GM04504 (cell line): ENCODE data around the gene GPR137B.
"Not testable (repeated sequence)": the region's sequence is repeated elsewhere in the genome, so short reads cannot be mapped to it uniquely, and the experiment has no call there.

ENCODE experiments used
- DNase-seq: peaks from one replicate; pipeline ENCODE4 v3.0.0-alpha.2; 2012; ENCODE audit warnings: low read depth

The GPR137B gene

DNA sequence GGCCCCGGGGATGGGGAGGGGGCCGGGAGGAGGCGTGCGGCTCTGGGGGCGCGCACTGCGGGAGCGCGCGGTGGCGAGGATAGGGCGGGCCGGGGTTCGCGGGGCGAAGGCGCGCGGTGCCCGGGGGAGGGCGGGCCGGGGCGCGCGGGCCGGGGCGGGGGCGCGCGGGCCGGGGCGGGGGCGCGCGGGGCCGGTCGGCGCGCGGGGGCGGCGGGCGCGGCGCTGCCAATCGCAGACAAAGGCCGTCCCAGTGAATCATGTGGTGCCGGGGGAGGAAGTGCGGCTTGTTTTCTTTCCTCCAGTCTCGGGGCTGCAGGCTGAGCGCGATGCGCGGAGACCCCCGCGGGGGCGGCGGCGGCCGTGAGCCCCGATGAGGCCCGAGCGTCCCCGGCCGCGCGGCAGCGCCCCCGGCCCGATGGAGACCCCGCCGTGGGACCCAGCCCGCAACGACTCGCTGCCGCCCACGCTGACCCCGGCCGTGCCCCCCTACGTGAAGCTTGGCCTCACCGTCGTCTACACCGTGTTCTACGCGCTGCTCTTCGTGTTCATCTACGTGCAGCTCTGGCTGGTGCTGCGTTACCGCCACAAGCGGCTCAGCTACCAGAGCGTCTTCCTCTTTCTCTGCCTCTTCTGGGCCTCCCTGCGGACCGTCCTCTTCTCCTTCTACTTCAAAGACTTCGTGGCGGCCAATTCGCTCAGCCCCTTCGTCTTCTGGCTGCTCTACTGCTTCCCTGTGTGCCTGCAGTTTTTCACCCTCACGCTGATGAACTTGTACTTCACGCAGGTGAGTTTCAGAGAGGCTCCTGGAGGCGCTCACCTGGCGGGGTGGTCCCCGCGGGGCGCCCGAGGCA is at the start of gene GPR137B:
TSS of gene GPR137B (plus strand) at position 287 of the 851 bp plus-strand sequence. CDS start at position 371, 84 bp downstream.
- no peak for DNase-seq

DNA sequence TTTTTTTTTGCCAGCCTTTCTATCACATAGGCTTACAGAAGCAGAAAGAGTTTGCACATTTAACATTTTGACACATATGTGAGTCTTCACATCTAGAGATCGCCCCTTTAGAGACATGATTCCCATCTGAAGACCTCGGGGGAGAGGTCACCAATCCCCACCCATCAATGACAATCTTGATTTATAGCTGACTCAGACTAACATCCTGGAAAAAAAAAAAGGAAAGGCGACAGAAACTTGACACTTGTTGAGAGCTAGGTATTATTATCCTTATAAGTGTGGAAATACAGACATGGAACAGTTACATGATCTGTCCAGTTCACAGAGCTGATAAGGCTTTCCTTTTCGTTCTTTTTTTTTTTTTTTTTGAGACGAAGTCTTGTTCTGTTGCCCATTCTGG is 49.4 kb upstream of the GPR137B start:
- DNase-seq = no peak

GRCh38 chr1:236095705-236096520 is 46.4 kb upstream of the GPR137B start:
- DNase-seq = no peak

GRCh38 chr1:236096660-236097482 is 45.5 kb upstream of the GPR137B start:
- not testable (repeated sequence) for DNase-seq

DNA sequence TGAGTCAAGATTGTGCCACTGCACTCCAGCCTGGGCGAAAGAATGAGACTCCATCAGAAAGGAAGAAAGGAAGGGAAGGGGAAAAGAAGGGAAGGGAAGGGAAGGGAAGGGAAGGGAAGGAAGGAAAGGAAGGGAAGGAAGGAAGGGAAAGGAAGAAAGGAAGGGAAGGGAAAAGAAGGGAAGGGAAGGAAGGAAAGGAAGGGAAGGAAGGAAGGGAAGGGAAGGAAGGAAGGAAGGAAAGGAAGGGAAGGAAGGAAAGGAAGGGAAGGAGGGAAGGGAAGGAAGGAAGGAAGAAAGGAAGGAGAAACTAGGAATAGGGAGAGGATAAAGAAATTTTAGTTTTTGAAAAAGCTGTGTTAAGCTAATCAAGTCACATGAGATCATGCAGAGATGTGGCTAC is 44.1 kb upstream of the GPR137B start:
- DNase-seq = no peak

DNA sequence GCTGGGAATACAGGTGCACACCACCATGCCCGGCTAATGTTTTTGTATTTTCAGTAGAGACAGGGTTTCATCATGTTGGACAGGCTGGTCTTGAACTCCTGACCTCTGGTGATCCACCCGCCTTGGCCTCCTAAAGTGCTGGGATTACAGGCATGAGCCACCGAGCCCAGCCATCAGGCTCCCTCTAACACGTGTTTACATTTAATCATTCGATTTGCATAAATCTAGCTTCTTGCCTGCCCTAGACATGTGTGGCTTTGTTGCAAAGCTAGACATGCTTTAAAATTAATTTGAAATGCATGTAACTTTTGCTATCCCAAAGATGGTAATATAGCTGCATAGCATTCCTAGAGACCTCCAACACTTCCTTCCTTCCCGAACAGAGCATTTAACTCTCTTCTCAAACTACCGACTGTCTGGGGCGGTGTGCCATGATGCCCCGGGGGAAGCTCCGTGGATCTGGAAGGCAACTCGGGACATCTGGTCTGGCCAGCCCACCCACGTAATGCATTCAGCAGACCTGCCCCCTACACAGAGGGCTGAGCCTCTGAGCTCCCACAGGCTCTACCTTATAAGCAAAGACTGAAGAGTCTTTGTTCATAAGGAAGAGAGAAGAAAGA is 42.9 kb upstream of the GPR137B start:
- DNase-seq = no peak

DNA sequence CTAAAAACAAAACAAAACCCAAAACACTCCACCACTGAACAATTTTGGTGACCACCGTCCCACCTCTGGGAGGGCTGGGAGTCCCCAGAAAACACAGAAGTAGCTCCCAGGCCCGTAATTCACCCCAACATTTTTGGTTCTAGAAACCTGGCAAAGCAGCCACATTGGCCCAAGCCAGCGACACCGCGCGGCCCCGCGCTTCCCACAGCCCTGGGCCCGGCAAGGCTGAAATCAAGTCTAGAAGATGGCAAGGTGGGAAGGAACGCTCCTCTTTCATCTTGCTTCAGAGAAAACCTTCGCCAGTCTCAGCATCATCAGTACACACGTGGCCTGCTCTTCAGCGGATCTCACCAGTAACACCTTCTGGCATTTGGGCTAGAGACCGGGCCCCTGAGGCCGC is 41.5 kb upstream of the GPR137B start:
- DNase-seq = no peak

GRCh38 chr1:236101233-236102200 is 40.8 kb upstream of the GPR137B start:
- no peak for DNase-seq

GRCh38 chr1:236102611-236103010 is 39.7 kb upstream of the GPR137B start:
- DNase-seq = no peak

GRCh38 chr1:236103059-236103458 is 39.3 kb upstream of the GPR137B start:
- no peak for DNase-seq

- peak; percentile 20 for DNase-seq
These were observed 38.6 kb upstream of the GPR137B start for GRCh38 chr1:236103646-236104218.

DNA sequence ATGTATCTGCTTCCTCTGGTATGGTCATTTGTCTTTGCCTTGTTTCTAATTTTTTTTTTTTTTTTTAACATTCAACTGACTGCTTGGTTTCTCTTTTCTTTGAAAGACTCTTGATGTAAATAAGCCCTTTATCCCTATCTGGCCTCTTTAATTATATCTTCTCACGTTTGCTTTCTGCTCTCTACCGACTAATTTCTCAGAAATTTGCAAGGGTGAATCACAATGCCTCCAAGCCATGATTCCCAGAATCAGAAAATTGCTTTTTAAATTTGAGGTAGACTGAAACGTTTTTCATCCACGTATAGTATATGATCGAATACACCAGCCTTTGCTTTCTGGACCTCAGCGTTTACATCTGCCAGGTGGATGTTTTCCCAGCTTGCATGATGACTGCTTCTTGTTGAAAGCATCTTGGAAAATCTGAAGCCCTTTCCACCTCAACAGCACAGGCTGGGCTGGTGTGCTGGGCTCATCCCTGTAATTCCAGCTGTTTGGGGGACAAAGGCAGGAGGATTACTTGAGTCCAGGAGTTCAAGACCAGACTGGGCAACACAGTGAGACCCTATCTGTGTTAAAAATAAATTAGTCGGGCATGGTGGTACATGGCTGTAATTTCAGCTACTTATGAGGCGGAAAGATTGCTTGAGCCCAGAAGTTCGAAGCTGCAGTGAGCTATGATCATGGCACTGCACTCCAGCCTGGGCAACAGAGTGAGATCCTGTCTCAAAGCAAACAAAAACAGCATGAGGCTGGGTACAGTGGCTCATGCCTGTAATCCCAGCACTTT is 35.0 kb upstream of the GPR137B start:
- no peak for DNase-seq

DNA sequence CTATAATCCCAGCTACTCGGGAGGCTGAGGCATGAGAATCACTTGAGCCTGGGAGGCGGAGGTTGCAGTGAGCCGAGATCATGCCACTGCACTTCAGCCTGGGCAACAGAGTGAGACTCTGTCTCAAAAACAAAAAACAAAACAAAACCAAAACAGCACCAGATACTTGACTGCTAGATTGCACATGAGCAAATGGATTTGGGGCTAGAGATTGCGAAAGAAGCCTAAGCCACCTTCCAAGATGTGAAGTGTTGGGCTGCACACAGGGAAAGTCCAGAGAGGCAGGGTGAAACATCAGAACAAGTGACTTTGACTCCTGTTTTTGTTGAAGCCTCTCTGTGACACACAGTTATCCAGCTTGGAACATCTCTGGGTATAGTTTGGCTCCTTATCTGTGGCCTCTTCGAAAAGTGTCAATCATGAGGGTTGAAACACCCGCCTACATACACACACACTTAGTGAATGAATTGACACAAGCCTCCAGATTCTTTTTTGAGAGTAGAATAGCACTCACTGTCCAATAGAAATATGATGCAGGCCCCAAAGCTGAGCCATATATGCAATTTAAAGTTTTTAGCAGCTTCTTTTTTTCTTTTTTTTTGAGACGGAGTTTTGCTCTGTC is 34.2 kb upstream of the GPR137B start:
- no peak for DNase-seq

DNA sequence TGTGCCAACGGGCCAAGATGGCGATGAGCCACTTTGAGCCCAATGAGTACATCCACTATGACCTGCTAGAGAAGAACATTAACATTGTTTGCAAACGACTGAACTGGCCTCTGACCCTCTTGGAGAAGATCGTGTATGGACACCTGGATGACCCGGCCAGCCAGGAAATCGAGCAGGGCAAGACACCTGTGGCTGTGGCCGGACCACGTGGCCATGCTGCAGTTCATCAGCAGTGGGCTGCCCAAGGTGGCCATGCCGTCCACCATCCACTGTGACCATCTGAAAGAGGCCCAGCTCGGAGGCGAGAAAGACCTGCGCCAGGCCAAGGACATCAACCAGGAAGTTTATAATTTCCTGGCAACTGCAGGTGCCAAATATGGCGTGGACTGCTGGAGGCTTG is 32.2 kb upstream of the GPR137B start:
- DNase-seq = no peak

DNA sequence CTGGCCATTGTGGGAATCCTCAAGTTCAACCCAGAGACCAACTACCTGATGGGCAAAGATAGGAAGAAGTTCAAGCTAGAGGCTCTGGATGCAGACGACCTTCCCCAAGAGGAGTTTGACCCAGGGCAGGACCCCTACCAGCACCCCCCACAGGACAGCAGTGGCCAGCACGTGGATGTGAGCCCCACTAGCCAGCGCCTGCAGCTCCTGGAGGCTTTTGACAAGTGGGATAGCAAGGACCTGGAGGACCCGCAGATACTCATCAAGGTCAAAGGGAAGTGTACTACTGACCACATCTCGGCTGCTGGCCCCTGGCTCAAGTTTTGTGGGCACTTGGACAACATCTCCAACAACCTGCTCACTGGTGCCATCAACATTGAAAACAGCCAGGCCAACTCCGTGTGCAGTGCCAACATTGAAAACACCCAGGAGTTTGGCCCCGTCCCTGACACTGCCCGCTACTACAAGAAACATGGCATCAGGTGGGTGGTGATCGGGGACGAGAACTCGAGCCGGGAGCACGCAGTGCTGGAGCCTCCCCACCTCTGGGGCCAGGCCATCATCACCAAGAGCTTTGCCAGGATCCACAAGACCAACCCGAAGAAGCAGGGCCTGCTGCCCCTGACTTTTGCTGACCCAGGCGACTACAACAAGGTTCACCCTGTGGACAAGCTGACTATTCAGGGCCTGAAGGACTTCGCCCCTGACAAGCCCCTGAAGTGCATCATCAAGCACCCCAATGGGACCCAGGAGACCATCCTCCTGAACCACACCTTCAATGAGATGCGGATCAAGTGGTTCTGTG is 30.6 kb upstream of the GPR137B start:
- DNase-seq = no peak

DNA sequence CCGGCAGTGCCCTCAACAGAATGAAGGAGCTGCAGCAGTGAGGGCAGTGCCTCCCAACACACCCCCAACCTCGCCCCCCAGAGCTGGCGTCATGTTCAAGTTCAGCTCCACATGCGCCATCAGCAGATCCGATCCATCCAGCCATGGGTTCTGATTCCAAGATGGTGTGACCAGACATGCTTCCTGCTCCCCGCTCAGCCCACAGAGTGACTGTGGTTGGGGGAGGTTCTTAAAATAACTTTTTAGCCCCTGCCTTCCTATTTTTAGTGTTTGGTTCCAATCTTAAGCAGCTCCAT is 30.1 kb upstream of the GPR137B start:
- DNase-seq = no peak

- DNase-seq = no peak
These were observed 28.9 kb upstream of the GPR137B start for GRCh38 chr1:236113324-236114032.
